GM20431 (cell line): ENCODE results near the gene HOXB1.

Experiments
- in situ Hi-C: fragments of 300-500 bp; cut with MseI, MboI; formaldehyde crosslinking; loops from one replicate; pipeline ENCODE4 v1.15.0; 2020; ENCODE audit warnings: low sequenced_read_pairs; ENCODE audit not compliant: unreplicated experiment

Gene HOXB1

GRCh38 chr17:48556229-48556575 lies 25.4 kb upstream of the HOXB1 start:
- in situ Hi-C loops = no loop called here

- in situ Hi-C loops = no loop called here
These were observed 24.7 kb upstream of the HOXB1 start for GRCh38 chr17:48555258-48556228.

- in situ Hi-C loops = no loop called here
These were observed 23.8 kb upstream of the HOXB1 start for GRCh38 chr17:48554412-48555257.

- in situ Hi-C loops = no loop called here
These were observed 23.0 kb upstream of the HOXB1 start for GRCh38 chr17:48553826-48554225.

- in situ Hi-C loops = no loop called here
These were observed 22.4 kb upstream of the HOXB1 start for GRCh38 chr17:48553190-48553547.

GRCh38 chr17:48552466-48553189 lies 21.8 kb upstream of the HOXB1 start:
- in situ Hi-C loops = no loop called here

GRCh38 chr17:48551596-48552465 lies 21.0 kb upstream of the HOXB1 start:
- in situ Hi-C loops = no loop called here

- in situ Hi-C loops = no loop called here
These were observed 20.4 kb upstream of the HOXB1 start for GRCh38 chr17:48551214-48551555.

GRCh38 chr17:48550502-48551213 lies 19.8 kb upstream of the HOXB1 start:
- in situ Hi-C loops = no loop called here

GRCh38 chr17:48549914-48550501 lies 19.2 kb upstream of the HOXB1 start:
- in situ Hi-C loops = no loop called here

GRCh38 chr17:48549281-48549630 lies 18.4 kb upstream of the HOXB1 start:
- in situ Hi-C loops = no loop called here

GRCh38 chr17:48548523-48549280 lies 17.9 kb upstream of the HOXB1 start:
- in situ Hi-C loops = no loop called here

- in situ Hi-C loops = no loop called here
These were observed 17.2 kb upstream of the HOXB1 start for GRCh38 chr17:48547808-48548522.

GRCh38 chr17:48546924-48547807 lies 16.4 kb upstream of the HOXB1 start:
- in situ Hi-C loops = no loop called here

- in situ Hi-C loops = no loop called here
These were observed 15.5 kb upstream of the HOXB1 start for GRCh38 chr17:48546137-48546923.

- in situ Hi-C loops = no loop called here
These were observed 14.7 kb upstream of the HOXB1 start for GRCh38 chr17:48545539-48545938.
